HG03064 (cell line): ENCODE data around the gene NRAS.

Experiments
- ATAC-seq: cut with Tn5 transposase; IDR thresholded peaks from one replicate; pipeline ENCODE4 v1.9.1; 2021; ENCODE audit warnings: low read depth; ENCODE audit not compliant: unreplicated experiment

NRAS gene

GRCh38 chr1:114729782-114730181 is 13.2 kb upstream of the NRAS start:
- ATAC-seq: no peak

- ATAC-seq: no peak
Observed at GRCh38 chr1:114728553-114728952, 12.0 kb upstream of the NRAS start.

DNA sequence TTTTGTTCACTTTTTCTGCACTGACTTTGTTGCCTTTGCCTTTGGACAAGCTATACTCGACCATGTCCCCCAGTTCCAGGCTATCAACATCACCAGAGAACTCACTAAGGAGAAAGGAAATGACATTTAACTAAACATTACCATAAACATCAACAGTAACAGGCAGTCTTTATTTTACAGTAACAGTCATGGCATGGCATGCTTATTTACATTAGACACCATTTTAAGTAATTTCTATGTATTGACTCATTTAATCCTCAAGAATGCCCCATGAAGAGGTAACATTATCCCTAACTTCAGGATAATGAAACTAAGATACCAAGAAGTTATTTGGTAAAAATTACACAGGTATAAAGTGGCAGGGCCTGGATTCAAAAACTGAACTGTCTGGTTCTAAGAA is 8.7 kb upstream of the NRAS start:
- no peak for ATAC-seq

GRCh38 chr1:114723915-114724314 is 7.3 kb upstream of the NRAS start:
- no peak for ATAC-seq

DNA sequence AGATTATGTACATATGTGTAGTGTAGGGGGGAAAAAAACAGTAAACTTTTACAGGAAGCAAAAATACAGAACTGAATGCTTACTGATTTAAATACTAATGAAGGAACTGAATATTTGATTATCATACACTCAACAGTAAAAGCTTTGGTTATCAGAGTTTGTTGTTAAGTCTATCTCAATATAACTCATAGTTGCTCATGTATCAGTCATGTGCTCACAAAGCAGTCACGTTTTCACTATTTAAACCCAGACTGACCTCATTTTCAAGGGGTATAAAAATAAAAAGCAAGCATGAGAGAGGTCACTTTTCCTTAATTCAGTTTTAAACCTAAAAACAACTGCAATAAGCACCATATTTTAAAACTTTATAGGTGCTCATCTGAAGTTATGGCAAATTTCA is 6.9 kb upstream of the NRAS start:
- ATAC-seq: no peak

- ATAC-seq: no peak
Observed at GRCh38 chr1:114720492-114720891, 3.9 kb upstream of the NRAS start.

GRCh38 chr1:114719424-114719787 is 2.8 kb upstream of the NRAS start:
- ATAC-seq: no peak

DNA sequence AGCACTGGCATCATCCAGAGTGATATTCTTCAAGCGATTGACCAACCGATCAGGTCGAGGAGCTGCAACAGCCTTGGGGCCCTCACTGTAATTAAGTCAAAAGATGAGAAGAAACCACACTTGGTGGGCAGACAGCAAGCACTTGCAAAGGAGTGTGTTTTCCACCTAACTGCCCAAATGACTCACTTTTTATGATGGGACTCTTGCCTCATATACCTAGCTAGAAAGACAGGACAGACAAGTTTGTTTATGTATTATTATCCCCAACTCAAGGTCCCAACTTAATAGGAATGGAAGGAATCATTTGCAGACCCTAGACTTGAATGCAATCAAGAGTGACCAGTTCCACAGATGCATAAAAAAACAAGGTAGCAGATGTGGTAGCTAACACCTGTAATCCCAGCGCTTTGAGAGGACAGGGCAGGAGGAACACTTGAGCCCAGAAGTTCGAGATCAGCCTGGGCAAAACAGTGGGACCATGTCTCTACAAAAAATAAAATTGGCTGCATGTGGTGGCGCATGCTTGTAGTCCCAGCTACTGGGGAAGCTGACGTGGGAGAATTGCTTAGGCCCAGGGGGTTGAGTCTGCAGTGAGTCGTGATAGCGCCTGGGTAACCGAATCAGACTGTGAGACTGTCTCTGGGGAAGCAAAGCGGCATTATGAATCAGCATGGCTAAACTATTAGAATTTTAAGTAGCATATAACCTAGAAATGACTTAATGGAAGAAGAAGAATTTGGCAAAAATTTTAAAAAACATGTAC is 2.3 kb upstream of the NRAS start:
- ATAC-seq: no peak

DNA sequence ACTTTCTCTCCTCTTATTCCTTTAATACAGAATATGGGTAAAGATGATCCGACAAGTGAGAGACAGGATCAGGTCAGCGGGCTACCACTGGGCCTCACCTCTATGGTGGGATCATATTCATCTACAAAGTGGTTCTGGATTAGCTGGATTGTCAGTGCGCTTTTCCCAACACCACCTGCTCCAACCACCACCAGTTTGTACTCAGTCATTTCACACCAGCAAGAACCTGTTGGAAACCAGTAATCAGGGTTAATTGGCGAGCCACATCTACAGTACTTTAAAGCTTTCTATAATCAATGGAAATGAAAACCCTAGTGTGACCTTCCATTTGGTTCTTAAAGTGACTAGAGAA is 643 bp downstream of the NRAS start:
- no peak for ATAC-seq

GRCh38 chr1:114712977-114713376 is 3.6 kb downstream of the NRAS start:
- no peak for ATAC-seq

DNA sequence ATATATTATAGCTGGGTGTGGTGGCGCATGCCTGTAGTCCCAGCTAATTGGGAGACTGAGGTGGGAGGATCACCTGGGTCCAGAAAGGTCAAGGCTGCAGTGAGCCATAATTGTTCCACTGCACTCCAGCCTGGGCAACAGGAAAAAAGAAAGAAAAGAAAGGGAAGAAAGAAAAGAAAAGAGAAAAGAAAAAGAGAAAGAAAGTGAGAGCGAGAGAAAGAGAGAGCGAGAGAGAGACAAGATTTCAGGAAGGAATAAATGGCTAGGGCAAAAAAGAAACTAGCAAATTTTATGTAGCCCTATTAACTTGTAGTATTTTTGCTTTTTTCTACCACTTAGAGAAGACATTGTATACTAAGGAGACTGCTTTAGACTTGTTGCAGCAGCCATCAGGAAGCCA is 6.2 kb downstream of the NRAS start:
- ATAC-seq: no peak

GRCh38 chr1:114707604-114708003 is 9.0 kb downstream of the NRAS start:
- no peak for ATAC-seq

DNA sequence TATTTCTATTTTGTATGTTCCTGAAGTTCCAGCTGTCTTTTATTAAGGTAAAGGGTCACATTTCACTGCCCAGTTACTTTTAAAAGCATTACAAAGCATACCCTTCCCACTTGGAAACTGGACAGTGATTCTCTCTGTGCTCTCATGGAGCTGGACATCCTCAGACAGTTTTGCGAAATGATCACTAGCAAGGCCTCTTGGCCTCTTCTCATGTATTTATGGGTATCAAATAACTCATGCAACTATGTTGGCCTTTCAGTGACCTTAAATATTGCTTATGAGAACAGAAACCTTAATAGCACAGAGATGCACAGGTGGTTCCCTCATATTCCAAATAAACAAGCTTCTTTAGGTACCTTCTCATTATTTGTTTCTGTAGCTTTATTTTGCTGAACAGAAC is 13.3 kb downstream of the NRAS start:
- ATAC-seq: no peak

DNA sequence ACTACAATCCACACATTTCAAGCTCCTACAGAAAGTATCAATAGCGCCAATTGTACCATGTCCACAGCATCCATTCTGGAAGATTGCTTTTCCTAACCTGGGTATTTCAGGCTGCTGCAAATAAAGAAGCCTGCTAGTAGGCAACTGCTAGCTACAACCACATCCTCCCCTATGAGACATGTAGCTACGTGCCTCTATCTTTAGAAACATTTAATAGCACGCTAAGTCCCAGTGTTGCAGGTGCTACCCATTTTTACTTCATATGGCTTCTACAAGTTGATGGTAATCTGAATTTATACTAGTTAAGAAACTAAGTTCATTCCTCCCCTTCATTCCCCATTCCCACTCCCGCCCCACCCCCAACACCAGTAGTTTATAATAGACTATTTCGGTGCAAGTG is 13.8 kb downstream of the NRAS start:
- ATAC-seq: no peak

GRCh38 chr1:114701931-114702330 is 14.6 kb downstream of the NRAS start:
- ATAC-seq: no peak

- ATAC-seq: no peak
Observed at GRCh38 chr1:114700036-114700600, 16.5 kb downstream of the NRAS start.

DNA sequence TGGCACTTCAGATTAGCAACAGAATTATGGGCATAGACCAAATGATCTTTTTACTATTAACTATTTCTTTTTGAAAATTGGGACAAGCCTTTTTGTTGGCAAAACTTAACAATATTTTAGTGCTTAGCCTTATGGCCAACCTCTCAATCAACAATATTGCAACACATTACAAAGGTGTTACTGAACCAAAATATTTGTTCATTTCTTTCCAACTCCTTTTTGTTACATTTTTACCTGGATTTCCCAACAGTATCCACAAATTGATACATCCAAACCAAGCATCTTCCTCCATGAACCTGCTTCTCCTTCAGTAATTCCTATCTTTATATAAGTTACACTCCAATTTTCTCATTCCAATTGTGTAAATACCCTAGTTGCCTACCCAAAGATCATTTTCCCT is 19.8 kb downstream of the NRAS start:
- no peak for ATAC-seq

- no peak for ATAC-seq
Observed at GRCh38 chr1:114695430-114696058, 21.0 kb downstream of the NRAS start, which contains the start of gene AMPD1. AMPD1 (minus strand) TSS chr1:114695546; CDS start chr1:114695471, 75 bp downstream.

DNA sequence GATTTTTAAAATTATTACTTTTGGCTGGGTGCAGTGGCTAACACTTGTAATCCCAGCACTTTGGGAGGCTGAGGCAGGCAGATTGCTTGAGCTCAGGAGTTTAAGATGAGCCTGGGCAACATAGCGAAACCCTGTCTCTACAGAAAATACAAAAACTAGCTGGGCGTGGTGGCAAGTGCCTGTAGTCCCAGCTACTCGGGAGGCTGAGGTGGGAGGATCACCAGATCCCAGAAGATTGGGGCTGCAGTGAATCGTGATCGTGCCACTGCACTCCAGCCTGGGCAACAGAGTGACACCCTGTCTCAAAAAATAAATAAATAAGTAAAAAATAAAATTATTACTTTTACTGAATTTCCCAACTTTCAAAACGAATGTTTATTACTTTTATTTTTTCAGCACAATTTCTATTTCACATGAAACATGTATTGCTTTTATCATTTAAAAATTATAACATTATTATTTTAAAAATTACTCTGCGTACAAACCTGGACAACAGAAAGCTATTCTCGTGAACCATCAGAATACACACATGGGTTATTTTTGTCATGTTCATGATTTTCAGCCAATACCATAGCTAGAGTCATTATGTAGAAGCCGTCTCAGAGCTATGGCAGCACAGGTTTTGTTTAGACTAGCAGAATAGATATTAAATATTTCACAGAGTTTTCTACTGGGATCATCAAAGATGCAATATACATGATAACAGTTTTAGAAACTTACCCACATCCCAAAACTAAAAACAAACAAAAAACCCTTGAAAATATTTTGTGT is 21.8 kb downstream of the NRAS start:
- no peak for ATAC-seq

DNA sequence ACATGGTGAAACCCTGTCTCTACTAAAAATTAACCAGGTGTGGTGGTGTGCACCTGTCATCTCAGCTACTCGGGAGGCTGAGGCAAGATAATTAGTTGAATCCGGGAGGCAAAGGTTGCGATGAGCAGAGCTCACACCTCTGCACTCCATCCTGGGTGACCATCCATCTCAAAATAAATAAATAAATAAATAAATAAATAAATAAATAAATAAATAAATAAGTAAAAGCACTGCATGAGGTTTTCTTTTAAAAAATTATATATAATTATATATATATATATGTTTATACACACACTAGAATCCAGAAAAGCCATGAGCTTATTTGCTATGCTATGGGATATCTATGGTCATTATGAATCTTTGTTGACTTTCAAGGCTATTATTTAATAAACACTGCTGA is 23.6 kb downstream of the NRAS start:
- ATAC-seq: no peak

- ATAC-seq: no peak
Observed at GRCh38 chr1:114691061-114691460, 25.5 kb downstream of the NRAS start.
